T-helper 2 cell (primary cell): Measurements from ENCODE around the gene TOGARAM2.
A peak's percentile ranks its signal among the peaks of the same experiment; 100 is the strongest.

Experiments
- DNase-seq, 5 experiments: peaks; one replicate each; pipeline versions ENCODE4 v3.0.0 to v3.0.0-alpha.2; 2012 to 2022

Gene TOGARAM2

GRCh38 chr2:29056452-29056851 is 75.4 kb downstream of the TOGARAM2 start:
- no peak for DNase-seq

- DNase-seq = no peak
Measured at GRCh38 chr2:29057006-29057405, 75.9 kb downstream of the TOGARAM2 start.

- peak in 1 of 5 experiments; percentile 40 for DNase-seq
Measured at GRCh38 chr2:29059624-29060023, 78.5 kb downstream of the TOGARAM2 start.

GRCh38 chr2:29060441-29060840 is 79.3 kb downstream of the TOGARAM2 start:
- no peak for DNase-seq

GRCh38 chr2:29061176-29061575 is 80.1 kb downstream of the TOGARAM2 start:
- DNase-seq = no peak

GRCh38 chr2:29061616-29062015 is 80.5 kb downstream of the TOGARAM2 start:
- no peak for DNase-seq

GRCh38 chr2:29062371-29062770 is 81.3 kb downstream of the TOGARAM2 start:
- DNase-seq = no peak

- DNase-seq = no peak
Measured at GRCh38 chr2:29063056-29063455, 82.0 kb downstream of the TOGARAM2 start.

- no peak for DNase-seq
Measured at GRCh38 chr2:29063646-29064345, 82.7 kb downstream of the TOGARAM2 start.

- DNase-seq = no peak
Measured at GRCh38 chr2:29064346-29064715, 83.2 kb downstream of the TOGARAM2 start.

GRCh38 chr2:29064746-29065067 is 83.6 kb downstream of the TOGARAM2 start:
- no peak for DNase-seq

- no peak for DNase-seq
Measured at GRCh38 chr2:29065068-29065811, 84.1 kb downstream of the TOGARAM2 start.

GRCh38 chr2:29066271-29066860 is 85.3 kb downstream of the TOGARAM2 start:
- DNase-seq = no peak

- no peak for DNase-seq
Measured at GRCh38 chr2:29066997-29067605, 86.0 kb downstream of the TOGARAM2 start.

GRCh38 chr2:29068513-29068912 is 87.4 kb downstream of the TOGARAM2 start:
- DNase-seq = no peak

GRCh38 chr2:29070526-29070925 is 89.4 kb downstream of the TOGARAM2 start:
- DNase-seq = no peak

GRCh38 chr2:29071032-29071975 is 90.2 kb downstream of the TOGARAM2 start:
- no peak for DNase-seq

- DNase-seq = no peak
Measured at GRCh38 chr2:29072251-29072650, 91.2 kb downstream of the TOGARAM2 start.

GRCh38 chr2:29072971-29073725 is 92.0 kb downstream of the TOGARAM2 start:
- no peak for DNase-seq

GRCh38 chr2:29073933-29074332 is 92.8 kb downstream of the TOGARAM2 start:
- no peak for DNase-seq

- no peak for DNase-seq
Measured at GRCh38 chr2:29074411-29074810, 93.3 kb downstream of the TOGARAM2 start, which contains the start of gene PCARE. Gene PCARE, minus strand, starts transcription at chr2:29074523. Its CDS starts 262 bp downstream, at chr2:29074261.
